HEK293 (cell line): ENCODE measurements around the gene SLC25A26.

Experiments used
- CTCF ChIA-PET: fragments of 350-600 bp; formaldehyde crosslinking; extraction: SDS; loops from one replicate; lab custom pipeline; 2021; ENCODE audit warnings: antibody characterized with exemption; lab: Yijun Ruan, JAX
- POLR2A ChIA-PET: fragments of 300-600 bp; formaldehyde crosslinking; extraction: SDS; loops from one replicate; lab custom pipeline; 2020; ENCODE audit warnings: antibody characterized with exemption, inconsistent platforms; lab: Yijun Ruan, JAX
- H3K27ac ChIP-seq: fragments of 200-500 bp; sonication (Bioruptor generic); 2 replicates; pipeline ENCODE4 v1.5.1; 2014; ENCODE audit warnings: low read depth, low read length, control low read depth, inconsistent platforms; ENCODE audit errors: extremely low read depth
- H3K36me3 ChIP-seq, 2 experiments: fragments of 200-500 bp in 1 of 2; sonication (Bioruptor generic) in 1 of 2; 1 replicate in 1 of 2; 2 replicates in 1 of 2; pipeline ENCODE4 v1.5.1; 2014 to 2017; ENCODE audit warnings: inconsistent platforms in 2 of 2, low read length in 2 of 2; ENCODE audit not compliant: control insufficient read depth in 2 of 2, insufficient read depth in 1 of 2
- H3K4me1 ChIP-seq: fragments of 200-500 bp; sonication (Bioruptor generic); 2 replicates; pipeline ENCODE4 v1.5.1; 2014; ENCODE audit warnings: mild to moderate bottlenecking, low read length, inconsistent platforms; ENCODE audit not compliant: control insufficient read depth, insufficient read depth
- H3K4me3 ChIP-seq: 2 replicates; pipeline ENCODE4 v1.5.1; 2011; ENCODE audit warnings: low read depth, mild to moderate bottlenecking, control low read depth, low read length, moderate library complexity
- H3K9me3 ChIP-seq: fragments of 200-500 bp; sonication (Bioruptor generic); 2 replicates; pipeline ENCODE4 v1.5.1; 2014; ENCODE audit warnings: low read depth, low read length, inconsistent platforms; ENCODE audit not compliant: control insufficient read depth, insufficient read depth
- BCL11A ChIP-seq: fragments of 450-650 bp; formaldehyde crosslinking; IDR thresholded peaks from 2 replicates; pipeline ENCODE4 v1.5.1; 2016; ENCODE audit warnings: low read depth, missing biosample characterization, missing genetic modification characterization
- EGR2 ChIP-seq: fragments of 450-650 bp; formaldehyde crosslinking; IDR thresholded peaks from 2 replicates; pipeline ENCODE4 v1.5.1; 2016; ENCODE audit warnings: low read depth, missing biosample characterization, missing genetic modification characterization
- MZF1 ChIP-seq: fragments of 450-650 bp; formaldehyde crosslinking; IDR thresholded peaks from 2 replicates; pipeline ENCODE4 v1.5.1; 2017; ENCODE audit warnings: missing biosample characterization, missing genetic modification characterization, borderline replicate concordance
- OSR2 ChIP-seq: fragments of 450-650 bp; formaldehyde crosslinking; IDR thresholded peaks from 2 replicates; pipeline ENCODE4 v1.5.1; 2016; ENCODE audit warnings: missing biosample characterization, missing genetic modification characterization
- SALL2 ChIP-seq: fragments of 450-650 bp; formaldehyde crosslinking; IDR thresholded peaks from 2 replicates; pipeline ENCODE4 v1.5.0; 2017; ENCODE audit warnings: missing biosample characterization, mild to moderate bottlenecking, missing genetic modification characterization, borderline replicate concordance
- YY2 ChIP-seq: fragments of 450-650 bp; formaldehyde crosslinking; IDR thresholded peaks from 2 replicates; pipeline ENCODE4 v1.5.1; 2016; ENCODE audit warnings: missing biosample characterization, missing genetic modification characterization
- ZBTB17 ChIP-seq: fragments of 450-650 bp; formaldehyde crosslinking; IDR thresholded peaks from 2 replicates; pipeline ENCODE4 v1.5.1; 2016; ENCODE audit warnings: missing biosample characterization, missing genetic modification characterization
- ZBTB20 ChIP-seq: fragments of 450-650 bp; formaldehyde crosslinking; IDR thresholded peaks from 2 replicates; pipeline ENCODE4 v1.5.1; 2016; ENCODE audit warnings: missing biosample characterization, missing genetic modification characterization
- ZBTB21 ChIP-seq: fragments of 450-650 bp; formaldehyde crosslinking; IDR thresholded peaks from 2 replicates; pipeline ENCODE4 v1.5.1; 2017; ENCODE audit warnings: missing biosample characterization, missing genetic modification characterization
- ZNF10 ChIP-seq: fragments of 450-650 bp; formaldehyde crosslinking; IDR thresholded peaks from 2 replicates; pipeline ENCODE4 v1.5.1; 2017; ENCODE audit warnings: missing biosample characterization, missing genetic modification characterization
- ZNF133 ChIP-seq: fragments of 450-650 bp; formaldehyde crosslinking; IDR thresholded peaks from 2 replicates; pipeline ENCODE4 v1.5.1; 2016; ENCODE audit warnings: missing biosample characterization, missing genetic modification characterization
- ZNF221 ChIP-seq: fragments of 450-650 bp; formaldehyde crosslinking; IDR thresholded peaks from 2 replicates; pipeline ENCODE4 v1.5.1; 2017; ENCODE audit warnings: missing biosample characterization, missing genetic modification characterization, borderline replicate concordance
- ZNF24 ChIP-seq: fragments of 450-650 bp; formaldehyde crosslinking; IDR thresholded peaks from 2 replicates; pipeline ENCODE4 v1.5.1; 2016; ENCODE audit warnings: missing biosample characterization, missing genetic modification characterization
- ZNF366 ChIP-seq: fragments of 450-650 bp; formaldehyde crosslinking; conservative IDR thresholded peaks from 2 replicates; pipeline ENCODE4 v1.5.1; 2016; ENCODE audit warnings: missing biosample characterization, missing genetic modification characterization
- ZNF521 ChIP-seq: fragments of 450-650 bp; formaldehyde crosslinking; IDR thresholded peaks from 2 replicates; pipeline ENCODE4 v1.5.1; 2017; ENCODE audit warnings: missing biosample characterization, mild to moderate bottlenecking, missing genetic modification characterization
- ZNF555 ChIP-seq: fragments of 450-650 bp; formaldehyde crosslinking; conservative IDR thresholded peaks from 2 replicates; pipeline ENCODE4 v1.5.1; 2017; ENCODE audit warnings: missing biosample characterization, mild to moderate bottlenecking, missing genetic modification characterization, inconsistent platforms
- ZNF558 ChIP-seq: fragments of 450-650 bp; formaldehyde crosslinking; IDR thresholded peaks from 2 replicates; pipeline ENCODE4 v1.5.1; 2016; ENCODE audit warnings: missing biosample characterization, missing genetic modification characterization
- ZNF658 ChIP-seq: fragments of 450-650 bp; formaldehyde crosslinking; IDR thresholded peaks from 2 replicates; pipeline ENCODE4; 2016; ENCODE audit warnings: missing biosample characterization, missing genetic modification characterization
- ZNF776 ChIP-seq: fragments of 450-650 bp; formaldehyde crosslinking; IDR thresholded peaks from 2 replicates; pipeline ENCODE4 v1.5.0; 2017; ENCODE audit warnings: missing biosample characterization, missing genetic modification characterization, borderline replicate concordance
- ZNF791 ChIP-seq: fragments of 450-650 bp; formaldehyde crosslinking; IDR thresholded peaks from 2 replicates; pipeline ENCODE4 v1.5.1; 2016; ENCODE audit warnings: missing biosample characterization, missing genetic modification characterization
- TF ChIP-seq, protein P1 (sequence below): IDR thresholded peaks from 2 replicates; pipeline ENCODE4 v1.6.1; 2011; ENCODE audit warnings: mild to moderate bottlenecking, low read depth, low read length, borderline replicate concordance
- TF ChIP-seq, protein P2 (sequence below): fragments of 450-650 bp; formaldehyde crosslinking; IDR thresholded peaks from 2 replicates; pipeline ENCODE4 v1.5.1; 2016; ENCODE audit warnings: missing biosample characterization, missing genetic modification characterization
- TF ChIP-seq, protein P3 (sequence below): fragments of 450-650 bp; formaldehyde crosslinking; IDR thresholded peaks from 2 replicates; pipeline ENCODE4 v1.5.1; 2016; ENCODE audit warnings: missing biosample characterization, missing genetic modification characterization, borderline replicate concordance
- TF ChIP-seq, protein P4 (sequence below): fragments of 450-650 bp; formaldehyde crosslinking; IDR thresholded peaks from 2 replicates; pipeline ENCODE4 v1.5.1; 2016; ENCODE audit warnings: missing biosample characterization, missing genetic modification characterization
- TF ChIP-seq, protein P5 (sequence below): fragments of 450-650 bp; formaldehyde crosslinking; IDR thresholded peaks from 2 replicates; pipeline ENCODE4 v1.5.1; 2016; ENCODE audit warnings: missing biosample characterization, missing genetic modification characterization

The SLC25A26 gene

DNA sequence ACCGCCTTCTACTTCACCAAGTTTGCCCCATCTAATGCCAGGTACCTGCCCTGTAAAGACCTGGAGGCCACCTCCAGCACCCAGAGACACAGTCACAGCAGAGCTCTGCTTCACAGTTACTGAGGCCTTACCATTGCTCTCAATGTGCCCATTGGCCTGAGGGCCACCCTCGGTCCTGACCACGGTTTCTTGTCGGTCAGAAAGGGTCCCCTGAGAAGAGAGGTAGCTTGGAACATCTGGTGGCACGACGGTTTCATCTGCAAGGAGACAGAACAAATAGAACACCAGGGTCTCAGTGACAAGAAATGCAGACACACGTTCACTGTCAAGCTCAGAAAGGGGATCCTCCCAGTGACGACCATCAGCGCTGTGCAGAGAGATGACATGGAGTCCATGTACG is 161.3 kb downstream of the SLC25A26 start:
- peaks cover 3 to 99% of the 10 kb centered on the region in 2 experiments; a peak in 2 of 3 replicates for H3K36me3 ChIP-seq
- H3K27ac ChIP-seq, result no peak overlapping the region
- no peak overlapping the region for H3K4me3 ChIP-seq
- no peak for TF ChIP-seq EGR2 (tag by site-specific recombination)
- TF ChIP-seq, protein P1, sequence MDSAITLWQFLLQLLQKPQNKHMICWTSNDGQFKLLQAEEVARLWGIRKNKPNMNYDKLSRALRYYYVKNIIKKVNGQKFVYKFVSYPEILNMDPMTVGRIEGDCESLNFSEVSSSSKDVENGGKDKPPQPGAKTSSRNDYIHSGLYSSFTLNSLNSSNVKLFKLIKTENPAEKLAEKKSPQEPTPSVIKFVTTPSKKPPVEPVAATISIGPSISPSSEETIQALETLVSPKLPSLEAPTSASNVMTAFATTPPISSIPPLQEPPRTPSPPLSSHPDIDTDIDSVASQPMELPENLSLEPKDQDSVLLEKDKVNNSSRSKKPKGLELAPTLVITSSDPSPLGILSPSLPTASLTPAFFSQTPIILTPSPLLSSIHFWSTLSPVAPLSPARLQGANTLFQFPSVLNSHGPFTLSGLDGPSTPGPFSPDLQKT, result no peak
- TF ChIP-seq ZNF555, result no peak
- TF ChIP-seq ZNF24 (tag by site-specific recombination), result no peak
- TF ChIP-seq, protein P2, sequence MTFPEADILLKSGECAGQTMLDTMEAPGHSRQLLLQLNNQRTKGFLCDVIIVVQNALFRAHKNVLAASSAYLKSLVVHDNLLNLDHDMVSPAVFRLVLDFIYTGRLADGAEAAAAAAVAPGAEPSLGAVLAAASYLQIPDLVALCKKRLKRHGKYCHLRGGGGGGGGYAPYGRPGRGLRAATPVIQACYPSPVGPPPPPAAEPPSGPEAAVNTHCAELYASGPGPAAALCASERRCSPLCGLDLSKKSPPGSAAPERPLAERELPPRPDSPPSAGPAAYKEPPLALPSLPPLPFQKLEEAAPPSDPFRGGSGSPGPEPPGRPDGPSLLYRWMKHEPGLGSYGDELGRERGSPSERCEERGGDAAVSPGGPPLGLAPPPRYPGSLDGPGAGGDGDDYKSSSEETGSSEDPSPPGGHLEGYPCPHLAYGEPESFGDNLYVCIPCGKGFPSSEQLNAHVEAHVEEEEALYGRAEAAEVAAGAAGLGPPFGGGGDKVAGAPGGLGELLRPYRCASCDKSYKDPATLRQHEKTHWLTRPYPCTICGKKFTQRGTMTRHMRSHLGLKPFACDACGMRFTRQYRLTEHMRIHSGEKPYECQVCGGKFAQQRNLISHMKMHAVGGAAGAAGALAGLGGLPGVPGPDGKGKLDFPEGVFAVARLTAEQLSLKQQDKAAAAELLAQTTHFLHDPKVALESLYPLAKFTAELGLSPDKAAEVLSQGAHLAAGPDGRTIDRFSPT (tag by site-specific recombination), result no peak
- TF ChIP-seq, protein P3, sequence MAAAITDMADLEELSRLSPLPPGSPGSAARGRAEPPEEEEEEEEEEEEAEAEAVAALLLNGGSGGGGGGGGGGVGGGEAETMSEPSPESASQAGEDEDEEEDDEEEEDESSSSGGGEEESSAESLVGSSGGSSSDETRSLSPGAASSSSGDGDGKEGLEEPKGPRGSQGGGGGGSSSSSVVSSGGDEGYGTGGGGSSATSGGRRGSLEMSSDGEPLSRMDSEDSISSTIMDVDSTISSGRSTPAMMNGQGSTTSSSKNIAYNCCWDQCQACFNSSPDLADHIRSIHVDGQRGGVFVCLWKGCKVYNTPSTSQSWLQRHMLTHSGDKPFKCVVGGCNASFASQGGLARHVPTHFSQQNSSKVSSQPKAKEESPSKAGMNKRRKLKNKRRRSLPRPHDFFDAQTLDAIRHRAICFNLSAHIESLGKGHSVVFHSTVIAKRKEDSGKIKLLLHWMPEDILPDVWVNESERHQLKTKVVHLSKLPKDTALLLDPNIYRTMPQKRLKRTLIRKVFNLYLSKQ (tag by site-specific recombination), result no peak
- TF ChIP-seq SALL2 (tag by site-specific recombination), result no peak
- no peak for TF ChIP-seq OSR2 (tag by site-specific recombination)
- no peak for TF ChIP-seq ZBTB20 (tag by site-specific recombination)
- no peak for TF ChIP-seq ZNF10
- no peak for TF ChIP-seq ZNF133 (tag by site-specific recombination)
- H3K4me1 ChIP-seq, result no peaks in the 10 kb centered on the region
- no peaks in the 10 kb centered on the region for H3K9me3 ChIP-seq
- ChIA-PET POLR2A (no interaction called here), CTCF (no interaction called here)

DNA sequence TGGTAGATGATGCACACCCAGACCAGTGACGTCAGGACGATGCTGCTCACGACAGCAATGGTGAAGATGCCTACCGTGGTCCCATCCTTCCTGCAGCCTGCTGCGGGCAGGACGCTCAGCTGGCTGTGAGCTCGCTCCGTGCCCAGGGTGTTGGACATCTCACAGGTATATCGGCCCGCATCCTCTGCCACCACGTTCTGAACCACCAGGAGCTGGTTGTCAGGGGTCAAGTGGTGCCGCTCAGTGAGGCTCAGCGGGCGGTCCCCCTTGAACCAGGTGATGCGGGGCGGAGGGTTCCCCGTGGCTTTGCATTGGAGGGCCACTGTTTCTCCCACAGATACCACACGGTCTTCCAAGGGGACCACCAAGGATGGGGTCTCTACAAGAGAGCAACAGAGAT is 162.2 kb downstream of the SLC25A26 start:
- no peak overlapping the region for H3K4me3 ChIP-seq
- H3K4me1 ChIP-seq, result no peaks in the 10 kb centered on the region
- H3K36me3 ChIP-seq, result peaks cover 3 to 93% of the 10 kb centered on the region in 2 experiments; a peak in 2 of 3 replicates
- ChIA-PET POLR2A (no interaction called here), CTCF (no interaction called here)
- no peak for TF ChIP-seq ZNF791 (tag by site-specific recombination)
- no peak for TF ChIP-seq ZNF366
- no peak for TF ChIP-seq ZNF776 (tag by site-specific recombination)
- no peak for TF ChIP-seq YY2 (tag by site-specific recombination)
- TF ChIP-seq, protein P4, sequence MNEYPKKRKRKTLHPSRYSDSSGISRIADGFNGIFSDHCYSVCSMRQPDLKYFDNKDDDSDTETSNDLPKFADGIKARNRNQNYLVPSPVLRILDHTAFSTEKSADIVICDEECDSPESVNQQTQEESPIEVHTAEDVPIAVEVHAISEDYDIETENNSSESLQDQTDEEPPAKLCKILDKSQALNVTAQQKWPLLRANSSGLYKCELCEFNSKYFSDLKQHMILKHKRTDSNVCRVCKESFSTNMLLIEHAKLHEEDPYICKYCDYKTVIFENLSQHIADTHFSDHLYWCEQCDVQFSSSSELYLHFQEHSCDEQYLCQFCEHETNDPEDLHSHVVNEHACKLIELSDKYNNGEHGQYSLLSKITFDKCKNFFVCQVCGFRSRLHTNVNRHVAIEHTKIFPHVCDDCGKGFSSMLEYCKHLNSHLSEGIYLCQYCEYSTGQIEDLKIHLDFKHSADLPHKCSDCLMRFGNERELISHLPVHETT (tag by site-specific recombination), result no peak
- TF ChIP-seq, protein P5, sequence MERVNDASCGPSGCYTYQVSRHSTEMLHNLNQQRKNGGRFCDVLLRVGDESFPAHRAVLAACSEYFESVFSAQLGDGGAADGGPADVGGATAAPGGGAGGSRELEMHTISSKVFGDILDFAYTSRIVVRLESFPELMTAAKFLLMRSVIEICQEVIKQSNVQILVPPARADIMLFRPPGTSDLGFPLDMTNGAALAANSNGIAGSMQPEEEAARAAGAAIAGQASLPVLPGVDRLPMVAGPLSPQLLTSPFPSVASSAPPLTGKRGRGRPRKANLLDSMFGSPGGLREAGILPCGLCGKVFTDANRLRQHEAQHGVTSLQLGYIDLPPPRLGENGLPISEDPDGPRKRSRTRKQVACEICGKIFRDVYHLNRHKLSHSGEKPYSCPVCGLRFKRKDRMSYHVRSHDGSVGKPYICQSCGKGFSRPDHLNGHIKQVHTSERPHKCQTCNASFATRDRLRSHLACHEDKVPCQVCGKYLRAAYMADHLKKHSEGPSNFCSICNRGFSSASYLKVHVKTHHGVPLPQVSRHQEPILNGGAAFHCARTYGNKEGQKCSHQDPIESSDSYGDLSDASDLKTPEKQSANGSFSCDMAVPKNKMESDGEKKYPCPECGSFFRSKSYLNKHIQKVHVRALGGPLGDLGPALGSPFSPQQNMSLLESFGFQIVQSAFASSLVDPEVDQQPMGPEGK (tag by site-specific recombination), result no peak
- no peak for TF ChIP-seq ZNF658 (tag by site-specific recombination)
- no peak for TF ChIP-seq ZNF521 (tag by site-specific recombination)
- TF ChIP-seq BCL11A (tag by site-specific recombination), result no peak
- TF ChIP-seq ZNF558 (tag by site-specific recombination), result no peak
- no peak for TF ChIP-seq ZBTB17 (tag by site-specific recombination)
- no peak for TF ChIP-seq MZF1 (tag by site-specific recombination)
- no peak for TF ChIP-seq ZNF221
- TF ChIP-seq ZBTB21, result no peak
- H3K27ac ChIP-seq, result no peak overlapping the region
- H3K9me3 ChIP-seq, result no peaks in the 10 kb centered on the region
